Measurements from ENCODE around the gene FAM161A.
"Not testable (repeated sequence)": the region's sequence is repeated elsewhere in the genome, so short reads cannot be mapped to it uniquely, and the experiment has no call there.

FAM161A gene

DNA sequence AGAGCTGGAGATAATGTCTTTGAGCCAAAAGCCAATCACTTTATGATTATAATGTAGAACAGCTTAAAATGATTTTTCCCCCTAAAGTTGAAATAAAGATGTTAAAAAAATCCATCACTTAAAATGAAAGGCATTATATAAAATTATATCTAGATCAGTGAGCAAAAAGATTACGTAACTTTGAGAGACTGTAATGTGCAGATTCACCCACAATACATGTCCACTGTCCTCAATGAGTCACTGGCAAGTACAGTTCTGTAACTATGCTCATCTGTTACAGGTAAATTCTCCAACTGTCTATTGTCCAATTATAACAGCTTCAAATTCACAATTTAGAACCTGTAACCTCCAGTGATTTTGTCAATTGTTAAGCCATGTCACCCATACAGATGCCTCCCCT is 19.0 kb downstream of the FAM161A start:
- H3K4me3 ChIP-seq (ENCODE audit: low read depth, low read length) = no peak overlapping the region
- in situ Hi-C loops (cut with HindIII; ENCODE audit: low sequenced_read_pairs) = no loop called here
- TF ChIP-seq CTCF (IDR thresholded peaks at IDR 0.05; ENCODE audit: low read depth, low read length) = no peak
- no peak for DNase-seq (ENCODE audit: low read depth, low spot score)

- in situ Hi-C loops (cut with HindIII; ENCODE audit: low sequenced_read_pairs) = no loop called here
- no peak for TF ChIP-seq CTCF (IDR thresholded peaks at IDR 0.05; ENCODE audit: low read depth, low read length)
- no peak for DNase-seq (ENCODE audit: low read depth, low spot score)
- no peak overlapping the region for H3K4me3 ChIP-seq (ENCODE audit: low read depth, low read length)
Observed at GRCh38 chr2:61833971-61834370, 19.9 kb downstream of the FAM161A start.

- no peak for DNase-seq (ENCODE audit: low read depth, low spot score)
- in situ Hi-C loops (cut with HindIII; ENCODE audit: low sequenced_read_pairs) = no loop called here
- H3K4me3 ChIP-seq (ENCODE audit: low read depth, low read length) = no peak overlapping the region
- no peak for TF ChIP-seq CTCF (IDR thresholded peaks at IDR 0.05; ENCODE audit: low read depth, low read length)
Observed at GRCh38 chr2:61832183-61832841, 21.5 kb downstream of the FAM161A start.

DNA sequence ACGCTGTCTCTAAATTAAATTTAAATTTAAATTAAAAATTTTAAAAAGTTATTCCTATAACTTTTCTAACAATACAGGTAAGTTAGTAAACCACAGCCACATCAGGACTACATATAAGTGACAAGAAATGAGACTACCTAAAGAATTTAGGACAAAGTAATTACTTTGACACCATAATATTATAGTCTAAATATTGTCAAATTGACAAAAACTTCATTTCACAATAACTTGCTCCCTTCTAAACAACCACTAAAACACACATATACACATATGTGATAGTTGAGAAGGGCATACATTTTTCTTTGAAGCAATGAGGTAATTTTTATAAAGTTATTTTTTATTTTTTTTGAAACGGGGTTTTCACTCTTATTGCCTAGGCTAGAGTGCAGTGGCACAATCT is 31.6 kb downstream of the FAM161A start:
- no peak for TF ChIP-seq CTCF (IDR thresholded peaks at IDR 0.05; ENCODE audit: low read depth, low read length)
- in situ Hi-C loops (cut with HindIII; ENCODE audit: low sequenced_read_pairs) = no loop called here
- DNase-seq (ENCODE audit: low read depth, low spot score) = no peak
- H3K4me3 ChIP-seq (ENCODE audit: low read depth, low read length) = no peak overlapping the region

DNA sequence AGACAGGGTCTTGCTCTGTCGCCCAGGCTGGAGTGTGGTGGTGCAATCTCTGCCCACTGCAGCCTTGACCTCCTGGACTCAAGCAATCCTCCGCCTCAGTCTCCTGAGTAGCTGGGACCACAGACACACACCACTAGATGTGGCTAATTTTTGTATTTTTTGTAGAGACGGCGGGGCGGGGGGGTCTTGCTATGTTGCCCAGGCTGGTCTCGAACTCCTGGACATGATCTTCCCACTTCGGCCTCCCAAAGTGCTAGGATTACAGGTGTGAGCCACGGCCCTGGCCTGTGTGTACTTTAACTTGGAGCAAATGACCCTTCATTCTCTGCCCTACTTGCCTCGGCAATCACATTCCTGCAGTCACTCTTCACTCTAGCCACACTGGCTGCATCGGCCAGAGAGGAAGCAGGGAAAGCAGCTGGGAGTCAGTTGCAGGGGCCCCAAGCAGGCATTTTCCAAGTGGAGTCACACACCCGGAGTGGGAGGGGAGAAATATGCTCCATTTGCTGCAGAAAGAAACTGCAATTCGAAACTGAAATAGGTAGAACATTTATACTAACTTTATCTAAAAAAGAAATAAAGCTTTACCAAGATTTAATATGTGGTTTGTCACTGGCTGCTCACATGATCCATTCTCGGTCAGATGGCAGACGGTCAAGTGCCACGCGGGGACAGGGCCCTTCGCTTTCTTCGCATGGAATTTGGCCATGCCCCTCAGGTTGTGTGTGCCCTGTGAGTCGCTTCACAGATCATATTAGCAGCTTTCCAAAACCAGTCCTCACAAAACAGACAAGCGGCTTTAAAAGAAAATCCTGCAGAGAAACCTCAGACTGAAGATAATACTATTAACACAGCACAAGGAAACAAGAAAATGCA is 37.1 kb downstream of the FAM161A start:
- no peak for TF ChIP-seq CTCF (IDR thresholded peaks at IDR 0.05; ENCODE audit: low read depth, low read length)
- H3K4me3 ChIP-seq (ENCODE audit: low read depth, low read length) = no peak overlapping the region
- in situ Hi-C loops (cut with HindIII; ENCODE audit: low sequenced_read_pairs) = no loop called here
- DNase-seq (ENCODE audit: low read depth, low spot score) = no peak

DNA sequence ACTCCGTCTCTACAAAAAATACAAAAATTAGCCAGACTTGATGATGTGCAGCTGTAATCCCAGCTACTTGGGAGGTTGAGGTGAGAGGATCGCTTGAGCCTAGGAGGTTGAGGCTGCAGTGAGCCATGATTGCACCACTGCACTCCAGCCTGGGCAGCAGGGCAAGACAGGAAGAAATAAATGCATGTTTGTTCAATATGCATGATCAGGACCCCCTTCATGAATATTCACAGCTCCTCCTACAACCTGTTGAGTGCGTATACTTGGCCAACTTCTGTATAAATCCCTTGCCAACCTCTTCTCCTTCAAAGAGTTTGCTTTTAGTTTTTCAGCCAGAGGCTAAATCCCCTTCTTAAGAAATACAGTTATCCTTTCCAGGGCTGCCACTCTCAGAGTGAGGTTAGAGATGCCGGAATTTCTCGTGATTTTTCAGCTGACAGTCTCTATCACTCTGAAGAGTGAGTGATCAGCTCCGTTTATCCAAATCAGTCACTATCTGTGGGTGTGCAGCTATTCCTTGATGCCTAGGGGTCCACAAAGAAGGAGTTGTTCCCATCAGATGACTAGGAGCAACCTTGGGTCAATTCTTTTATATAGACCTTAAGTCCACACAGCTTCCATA is 39.2 kb downstream of the FAM161A start:
- DNase-seq (ENCODE audit: low read depth, low spot score) = no peak
- no peak for TF ChIP-seq CTCF (IDR thresholded peaks at IDR 0.05; ENCODE audit: low read depth, low read length)
- no peak overlapping the region for H3K4me3 ChIP-seq (ENCODE audit: low read depth, low read length)
- in situ Hi-C loops (cut with HindIII; ENCODE audit: low sequenced_read_pairs) = no loop called here

- H3K4me3 ChIP-seq (ENCODE audit: low read depth, low read length); DNase-seq (ENCODE audit: low read depth, low spot score); in situ Hi-C loops (cut with HindIII; ENCODE audit: low sequenced_read_pairs): not testable (repeated sequence)
Observed at GRCh38 chr2:61813314-61813713, 40.5 kb downstream of the FAM161A start.
